GM10248 (cell line): Measurements from ENCODE around the gene FAM219B.
A peak's percentile ranks its signal among the peaks of the same experiment; 100 is the strongest.

Experiments
- CTCF ChIA-PET: fragments of 300-600 bp; sonication (Branson Sonifier 250); formaldehyde crosslinking; extraction: SDS; loops from one replicate; lab custom pipeline; 2021; ENCODE audit warnings: antibody characterized with exemption; lab: Yijun Ruan, JAX
- POLR2A ChIA-PET: fragments of 350-650 bp; sonication (Branson Sonifier 250); formaldehyde crosslinking; extraction: SDS; loops from one replicate; lab custom pipeline; 2020; ENCODE audit warnings: antibody characterized with exemption; lab: Yijun Ruan, JAX
- DNase-seq: peaks from one replicate; pipeline ENCODE4 v3.0.0; 2012; ENCODE audit errors: extremely low spot score
- TF ChIP-seq, protein P1 (sequence below): IDR thresholded peaks from 2 replicates; pipeline ENCODE4 v1.5.1; 2012; ENCODE audit warnings: mild to moderate bottlenecking, low read depth; ENCODE audit errors: extremely low read depth, missing control alignments, control extremely low read depth

The FAM219B gene

GRCh38 chr15:74906067-74906449, 593 bp downstream of the FAM219B start:
- TF ChIP-seq, protein P1, sequence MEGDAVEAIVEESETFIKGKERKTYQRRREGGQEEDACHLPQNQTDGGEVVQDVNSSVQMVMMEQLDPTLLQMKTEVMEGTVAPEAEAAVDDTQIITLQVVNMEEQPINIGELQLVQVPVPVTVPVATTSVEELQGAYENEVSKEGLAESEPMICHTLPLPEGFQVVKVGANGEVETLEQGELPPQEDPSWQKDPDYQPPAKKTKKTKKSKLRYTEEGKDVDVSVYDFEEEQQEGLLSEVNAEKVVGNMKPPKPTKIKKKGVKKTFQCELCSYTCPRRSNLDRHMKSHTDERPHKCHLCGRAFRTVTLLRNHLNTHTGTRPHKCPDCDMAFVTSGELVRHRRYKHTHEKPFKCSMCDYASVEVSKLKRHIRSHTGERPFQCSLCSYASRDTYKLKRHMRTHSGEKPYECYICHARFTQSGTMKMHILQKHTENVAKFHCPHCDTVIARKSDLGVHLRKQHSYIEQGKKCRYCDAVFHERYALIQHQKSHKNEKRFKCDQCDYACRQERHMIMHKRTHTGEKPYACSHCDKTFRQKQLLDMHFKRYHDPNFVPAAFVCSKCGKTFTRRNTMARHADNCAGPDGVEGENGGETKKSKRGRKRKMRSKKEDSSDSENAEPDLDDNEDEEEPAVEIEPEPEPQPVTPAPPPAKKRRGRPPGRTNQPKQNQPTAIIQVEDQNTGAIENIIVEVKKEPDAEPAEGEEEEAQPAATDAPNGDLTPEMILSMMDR, result no peak
- ChIA-PET CTCF (interaction anchor here (0.7 to 3.0 kb wide), 11 partner anchors 9 to 137 kb away, joined by 3 to 16 read pairs (median 5); partner anchors contain the start of gene ULK3), POLR2A (interaction anchor here (0.6 to 1.0 kb wide), 3 partner anchors 8 to 232 kb away, joined by 3 read pairs; no protein-coding TSS in a partner anchor)
- no peak for DNase-seq

DNA sequence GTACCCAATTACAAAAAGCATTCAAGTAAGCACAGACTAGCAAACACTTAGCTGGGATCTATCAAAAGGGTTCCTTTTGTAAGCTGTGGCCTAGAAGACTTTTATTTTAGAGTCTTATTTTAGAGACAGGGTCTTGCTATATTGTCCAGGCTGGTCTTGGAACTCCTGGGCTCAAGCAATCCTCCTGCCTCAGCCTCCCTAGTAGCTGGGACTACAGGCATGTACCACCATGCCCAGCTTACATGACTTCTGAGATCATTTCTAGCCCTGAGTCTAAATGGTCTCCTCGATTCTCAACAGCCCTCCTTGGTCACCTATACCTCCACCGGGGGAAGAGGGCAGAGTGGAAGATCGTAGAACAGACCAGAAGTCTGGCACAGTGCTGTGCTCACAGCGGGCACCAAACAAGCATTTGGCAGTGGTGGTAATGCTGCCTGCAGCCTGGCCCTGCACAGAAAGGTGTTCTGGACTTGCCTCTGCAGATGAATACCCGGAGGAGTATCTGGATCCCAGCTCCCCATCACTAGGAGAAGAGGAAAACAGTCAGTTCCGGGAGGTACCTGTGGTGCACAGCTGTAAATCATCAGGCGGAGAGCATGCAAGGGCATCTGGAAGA, 2.4 kb downstream of the FAM219B start:
- TF ChIP-seq, protein P1, result no peak
- no peak for DNase-seq
- ChIA-PET POLR2A (interaction anchor here (0.8 kb wide), 1 partner anchor 364 kb away, joined by 6 read pairs; no protein-coding TSS in a partner anchor), CTCF (interaction anchor here (1.0 to 8.2 kb wide), 9 partner anchors 8 to 135 kb away, joined by 4 to 131 read pairs (median 7); partner anchors contain the start of genes MPI and SCAMP2)

GRCh38 chr15:74903676-74904075, 3.0 kb downstream of the FAM219B start:
- ChIA-PET CTCF (interaction anchor here (1.0 to 8.2 kb wide), 9 partner anchors 9 to 135 kb away, joined by 4 to 131 read pairs (median 7); partner anchors contain the start of genes MPI and SCAMP2), POLR2A (interaction anchor here (0.8 kb wide), 1 partner anchor 363 kb away, joined by 6 read pairs; no protein-coding TSS in a partner anchor)
- TF ChIP-seq, protein P1, result no peak
- no peak for DNase-seq

GRCh38 chr15:74902295-74903075, 4.2 kb downstream of the FAM219B start:
- CTCF ChIA-PET, result interaction anchor here (0.7 to 8.2 kb wide), 54 partner anchors 10 to 518 kb away, joined by 3 to 131 read pairs (median 5); partner anchors contain the start of genes ARID3B, C15orf39, COX5A and CSK
- TF ChIP-seq, protein P1, result no peak
- POLR2A ChIA-PET, result interaction anchor here (0.5 to 1.2 kb wide), 3 partner anchors 31 to 43 kb away, joined by 3 to 4 read pairs (median 3); no protein-coding TSS in a partner anchor
- no peak for DNase-seq

GRCh38 chr15:74901612-74902063, 5.0 kb downstream of the FAM219B start:
- POLR2A ChIA-PET, result interaction anchor here (0.6 to 1.2 kb wide), 3 partner anchors 31 to 483 kb away, joined by 3 to 4 read pairs (median 3); no protein-coding TSS in a partner anchor
- CTCF ChIA-PET, result interaction anchor here (0.7 to 8.2 kb wide), 67 partner anchors 10 to 713 kb away, joined by 3 to 131 read pairs (median 5); partner anchors contain the start of genes ARID3B, C15orf39, COX5A and CSK
- TF ChIP-seq, protein P1, result peak; percentile 76
- DNase-seq, result peak; percentile 77

- ChIA-PET POLR2A (no interaction called here), CTCF (interaction anchor here (0.7 to 8.2 kb wide), 9 partner anchors 6 to 307 kb away, joined by 3 to 101 read pairs (median 4); partner anchors contain the start of genes FAM219B and MPI)
- TF ChIP-seq, protein P1, result no peak
- no peak for DNase-seq
Observed at GRCh38 chr15:74897300-74897701, 9.3 kb downstream of the FAM219B start.
